Gastrocnemius medialis (tissue), 4 donors: ENCODE results near the gene PCDHGA12. TPM values are rescaled to one million over a fixed set of nuclear protein-coding genes. Genes with fewer than 3 reads are reported as not detected.

Experiments used
- ATAC-seq, 2 donors: fragments of 150-250 bp; one replicate each; pipeline ENCODE4 v1.9.1; 2016
- DNase-seq, 2 donors: peaks; one replicate each; pipeline ENCODE4 v3.0.0-alpha.2; 2019
- H3K27ac ChIP-seq, 4 donors: fragments of 200-600 bp; sonication (generic); 1 replicate in 1 of 4; 2 replicates in 3 of 4; pipeline ENCODE4 v1.5.1; 2016 to 2018; ENCODE audit warnings: mild to moderate bottlenecking in 2 of 4, moderate library complexity in 1 of 4
- H3K27me3 ChIP-seq, 3 donors: fragments of 200-600 bp; sonication (generic) in 2 of 3; 1 replicate in 1 of 3; 2 replicates in 2 of 3; pipeline versions ENCODE4 v1.5.1 to v1.6.0; 2016 to 2019; ENCODE audit warnings: mild to moderate bottlenecking in 1 of 3, moderate library complexity in 1 of 3
- H3K36me3 ChIP-seq, 2 donors: fragments of 200-600 bp; sonication (generic) in 1 of 2; one replicate each; pipeline ENCODE4 v1.5.1; 2017 to 2018
- H3K4me1 ChIP-seq, 2 donors: fragments of 200-600 bp; sonication (generic) in 1 of 2; one replicate each; pipeline ENCODE4 v1.5.1; 2016 to 2017; ENCODE audit warnings: mild to moderate bottlenecking in 2 of 2
- H3K4me3 ChIP-seq, 4 donors: fragments of 200-600 bp; sonication (generic) in 3 of 4; 1 replicate in 1 of 4; 2 replicates in 3 of 4; pipeline ENCODE4 v1.5.1; 2016 to 2019; ENCODE audit warnings: mild to moderate bottlenecking in 2 of 4
- H3K9me3 ChIP-seq, 3 donors: fragments of 200-600 bp; sonication (generic) in 2 of 3; 1 replicate in 1 of 3; 2 replicates in 2 of 3; pipeline ENCODE4 v1.5.1; 2016 to 2019
- POLR2A ChIP-seq, 2 donors: fragments of 450-650 bp; IDR thresholded peaks; one replicate each; pipeline ENCODE4 v1.6.1; 2017; ENCODE audit warnings: antibody characterized with exemption in 2 of 2, mild to moderate bottlenecking in 2 of 2, moderate library complexity in 2 of 2
- in situ Hi-C, 4 donors: fragments of 200-750 bp; cut with MboI; loops; one replicate each; pipeline versions ENCODE4 v1.15.0 to v1.8.0; 2017; ENCODE audit warnings: low sequenced_read_pairs in 4 of 4
- intact Hi-C: fragments of 100-400 bp; cut with DNase I; formaldehyde crosslinking; loops from one replicate; pipeline ENCODE4 v1.15.1; 2023; ENCODE audit warnings: low total_unique reads
- total RNA-seq, 4 donors: library from RNA; depleted of rRNA; stranded (reverse); fragments of >200 nt; gene quantifications; one replicate each; pipeline versions ENCODE4 v1.1.0 to v1.2.3, GENCODE V29; 2016
- TF ChIP-seq, protein P1 (sequence below), 5 experiments: fragments of 450-650 bp in 3 of 5; fragments of 200-600 bp in 2 of 5; sonication (generic) in 2 of 5; IDR thresholded peaks in 4 of 5; conservative IDR thresholded peaks in 1 of 5; 1 replicate in 4 of 5; 2 replicates in 1 of 5; pipeline ENCODE4 v1.5.1; 2016 to 2019; ENCODE audit warnings: antibody characterized with exemption in 5 of 5, mild to moderate bottlenecking in 3 of 5, moderate library complexity in 3 of 5

PCDHGA12 gene
- total RNA-seq, 4 donors from 2014 or later = 1.1 to 5.4 (median 1.7) TPM

DNA sequence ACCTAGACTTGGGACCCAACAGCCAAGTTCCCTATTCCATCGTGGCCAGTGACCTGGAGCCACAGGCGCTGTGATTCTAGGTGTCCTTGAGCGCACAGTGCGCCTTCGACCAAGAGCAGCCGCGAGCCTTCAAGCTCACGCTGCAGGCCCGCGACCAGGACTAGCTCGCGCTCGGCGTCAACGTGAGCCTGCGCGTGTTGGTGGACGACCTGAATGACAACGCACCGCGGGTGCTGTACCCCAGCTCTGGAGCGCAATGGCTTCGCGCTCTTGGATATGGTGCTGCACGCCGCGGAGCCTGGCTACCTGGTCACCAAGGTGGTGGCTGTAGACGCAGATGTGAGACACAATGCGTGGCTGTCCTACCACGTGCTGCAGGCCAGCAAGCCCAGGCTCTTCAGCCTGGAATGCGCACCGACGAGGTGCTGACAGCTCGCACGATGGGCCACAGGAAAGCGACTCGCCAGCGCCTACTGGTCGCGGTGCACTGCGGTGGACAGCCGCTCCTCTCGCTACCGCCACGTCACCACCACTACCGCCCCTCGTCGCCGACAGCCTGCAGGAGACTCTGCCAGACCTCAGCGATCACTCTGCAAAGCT lies 11.4 kb downstream of the PCDHGA12 start:
- ATAC-seq = no peak
- no peaks in the 10 kb centered on the region for H3K27me3 ChIP-seq
- H3K9me3 ChIP-seq = no peaks in the 10 kb centered on the region
- in situ Hi-C loops = no loop called here
- DNase-seq = no peak
- no peak overlapping the region for H3K4me3 ChIP-seq
- H3K27ac ChIP-seq = no peak overlapping the region
- intact Hi-C loops = no loop called here
- TF ChIP-seq, protein P1, sequence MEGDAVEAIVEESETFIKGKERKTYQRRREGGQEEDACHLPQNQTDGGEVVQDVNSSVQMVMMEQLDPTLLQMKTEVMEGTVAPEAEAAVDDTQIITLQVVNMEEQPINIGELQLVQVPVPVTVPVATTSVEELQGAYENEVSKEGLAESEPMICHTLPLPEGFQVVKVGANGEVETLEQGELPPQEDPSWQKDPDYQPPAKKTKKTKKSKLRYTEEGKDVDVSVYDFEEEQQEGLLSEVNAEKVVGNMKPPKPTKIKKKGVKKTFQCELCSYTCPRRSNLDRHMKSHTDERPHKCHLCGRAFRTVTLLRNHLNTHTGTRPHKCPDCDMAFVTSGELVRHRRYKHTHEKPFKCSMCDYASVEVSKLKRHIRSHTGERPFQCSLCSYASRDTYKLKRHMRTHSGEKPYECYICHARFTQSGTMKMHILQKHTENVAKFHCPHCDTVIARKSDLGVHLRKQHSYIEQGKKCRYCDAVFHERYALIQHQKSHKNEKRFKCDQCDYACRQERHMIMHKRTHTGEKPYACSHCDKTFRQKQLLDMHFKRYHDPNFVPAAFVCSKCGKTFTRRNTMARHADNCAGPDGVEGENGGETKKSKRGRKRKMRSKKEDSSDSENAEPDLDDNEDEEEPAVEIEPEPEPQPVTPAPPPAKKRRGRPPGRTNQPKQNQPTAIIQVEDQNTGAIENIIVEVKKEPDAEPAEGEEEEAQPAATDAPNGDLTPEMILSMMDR (IDR thresholded peaks at IDR 0.05 in 4 of 5, conservative IDR thresholded peaks at IDR 0.05 in 1 of 5) = no peak
- TF ChIP-seq POLR2A (IDR thresholded peaks at IDR 0.05) = no peak
- H3K36me3 ChIP-seq = no peaks in the 10 kb centered on the region
- peaks cover 0 to 4% of the 10 kb centered on the region in 2 donors for H3K4me1 ChIP-seq

DNA sequence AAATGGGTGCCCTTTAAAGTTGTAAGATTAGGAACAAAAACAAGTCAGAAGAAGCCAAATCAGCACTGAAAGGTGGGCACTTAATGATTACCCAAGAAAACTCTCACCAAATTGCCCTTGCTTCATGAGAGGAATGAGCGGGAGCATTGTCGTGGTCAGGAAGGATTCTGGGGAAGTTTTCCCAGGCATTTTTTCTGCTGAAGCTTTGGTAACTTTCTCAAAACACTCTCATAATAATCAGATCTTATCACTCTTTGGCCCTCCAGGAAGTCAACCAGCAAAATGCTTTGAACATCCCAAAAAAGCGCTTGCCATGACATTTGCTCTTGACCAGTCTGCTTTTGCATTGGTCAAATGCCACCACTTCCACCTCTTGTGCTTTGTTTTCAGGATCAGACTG lies 35.0 kb downstream of the PCDHGA12 start:
- Histone ChIP-seq H3K4me3 (no peak overlapping the region), H3K36me3 (no peaks in the 10 kb centered on the region), H3K9me3 (no peaks in the 10 kb centered on the region), H3K27ac (no peak overlapping the region), H3K27me3 (no peaks in the 10 kb centered on the region), H3K4me1 (no peaks in the 10 kb centered on the region)
- ATAC-seq = no peak
- intact Hi-C loops = no loop called here
- TF ChIP-seq POLR2A (IDR thresholded peaks at IDR 0.05) = no peak
- TF ChIP-seq, protein P1 (IDR thresholded peaks at IDR 0.05 in 4 of 5, conservative IDR thresholded peaks at IDR 0.05 in 1 of 5) = no peak
- in situ Hi-C loops = no loop called here
- no peak for DNase-seq

DNA sequence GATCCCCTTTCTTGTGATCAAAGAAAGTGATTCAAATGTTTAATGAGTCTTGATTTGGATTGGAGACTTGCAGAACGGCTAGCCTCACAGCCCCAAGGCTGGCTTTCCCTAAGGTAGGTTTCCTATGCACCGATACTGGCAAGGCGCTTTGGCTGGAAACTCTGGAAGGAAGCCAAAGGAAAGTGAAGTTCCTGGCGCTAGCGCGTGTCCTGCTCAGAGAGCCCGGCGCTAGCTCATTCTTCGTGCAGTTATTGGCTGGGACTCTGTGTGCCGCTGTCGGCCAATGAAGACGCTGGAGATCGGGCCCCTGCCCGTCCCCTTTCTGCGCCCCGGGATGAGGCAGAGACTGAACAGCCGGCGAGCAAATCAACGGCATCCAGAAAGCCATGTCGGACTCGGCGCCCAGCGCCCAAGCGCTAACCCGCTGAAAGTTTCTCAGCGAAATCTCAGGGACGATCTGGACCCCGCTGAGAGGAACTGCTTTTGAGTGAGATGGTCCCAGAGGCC lies 45.4 kb downstream of the PCDHGA12 start, which contains the start of gene PCDHGC3:
Gene PCDHGC3, plus strand, starts transcription at position 342 of the 507 bp plus-strand sequence. Its CDS starts 151 bp downstream, at position 493.
- intact Hi-C loops = loop anchor here (1.0 to 2.0 kb wide), 6 partner anchors 31 to 89 kb away; partner anchors contain the start of gene PCDHGA12
- Histone ChIP-seq H3K36me3 (no peaks in the 10 kb centered on the region), H3K4me3 (peak within 1 kb of the TSS; percentile 69 to 83 (median 75)), H3K9me3 (no peaks in the 10 kb centered on the region), H3K27ac (peak within 1 kb of the TSS; percentile 82 to 91 (median 88)), H3K4me1 (peaks cover 48 to 53% of the 10 kb centered on the region in 2 donors), H3K27me3 (no peaks in the 10 kb centered on the region)
- in situ Hi-C loops = loop anchor here in 2 of 4 donors (5.0 kb wide), 4 partner anchors 47 to 87 kb away; partner anchors contain the start of gene PCDHGA11 (in 1 of the 2)
- peak; percentile 95 for ATAC-seq
- TF ChIP-seq, protein P1 (IDR thresholded peaks at IDR 0.05 in 4 of 5, conservative IDR thresholded peaks at IDR 0.05 in 1 of 5) = peak in 4 of 5 experiments; percentile 36 to 63 (median 58)
- TF ChIP-seq POLR2A (IDR thresholded peaks at IDR 0.05) = peak; percentile 35 to 67
- peak; percentile 92 to 95 for DNase-seq

DNA sequence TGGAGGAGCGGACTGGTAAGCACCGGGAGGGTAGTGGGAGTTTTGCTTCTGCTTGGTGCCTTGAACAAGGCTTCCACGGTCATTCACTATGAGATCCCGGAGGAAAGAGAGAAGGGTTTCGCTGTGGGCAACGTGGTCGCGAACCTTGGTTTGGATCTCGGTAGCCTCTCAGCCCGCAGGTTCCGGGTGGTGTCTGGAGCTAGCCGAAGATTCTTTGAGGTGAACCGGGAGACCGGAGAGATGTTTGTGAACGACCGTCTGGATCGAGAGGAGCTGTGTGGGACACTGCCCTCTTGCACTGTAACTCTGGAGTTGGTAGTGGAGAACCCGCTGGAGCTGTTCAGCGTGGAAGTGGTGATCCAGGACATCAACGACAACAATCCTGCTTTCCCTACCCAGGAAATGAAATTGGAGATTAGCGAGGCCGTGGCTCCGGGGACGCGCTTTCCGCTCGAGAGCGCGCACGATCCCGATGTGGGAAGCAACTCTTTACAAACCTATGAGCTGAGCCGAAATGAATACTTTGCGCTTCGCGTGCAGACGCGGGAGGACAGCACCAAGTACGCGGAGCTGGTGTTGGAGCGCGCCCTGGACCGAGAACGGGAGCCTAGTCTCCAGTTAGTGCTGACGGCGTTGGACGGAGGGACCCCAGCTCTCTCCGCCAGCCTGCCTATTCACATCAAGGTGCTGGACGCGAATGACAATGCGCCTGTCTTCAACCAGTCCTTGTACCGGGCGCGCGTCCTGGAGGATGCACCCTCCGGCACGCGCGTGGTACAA lies 46.0 kb downstream of the PCDHGA12 start:
- peak overlapping the region; percentile 69 to 83 (median 75) for H3K4me3 ChIP-seq
- H3K36me3 ChIP-seq = no peaks in the 10 kb centered on the region
- in situ Hi-C loops (loop anchor here in 2 of 4 donors (5.0 kb wide), 4 partner anchors 46 to 86 kb away; partner anchors contain the start of gene PCDHGA11 (in 1 of the 2)), intact Hi-C loops (loop anchor here (1.0 to 2.0 kb wide), 3 partner anchors 30 to 84 kb away; partner anchors contain the start of gene PCDHGA12)
- H3K27me3 ChIP-seq = no peaks in the 10 kb centered on the region
- TF ChIP-seq, protein P1 (IDR thresholded peaks at IDR 0.05 in 4 of 5, conservative IDR thresholded peaks at IDR 0.05 in 1 of 5) = no peak
- peak in 1 of 2 donors; percentile 24 for TF ChIP-seq POLR2A (IDR thresholded peaks at IDR 0.05)
- peak; percentile 29 to 65 for DNase-seq
- H3K27ac ChIP-seq = peak overlapping the region; percentile 82 to 91 (median 88)
- H3K9me3 ChIP-seq = no peaks in the 10 kb centered on the region
- peak; percentile 60 to 64 for ATAC-seq
- H3K4me1 ChIP-seq = peaks cover 45 to 54% of the 10 kb centered on the region in 2 donors
